Activated CD4-positive, alpha-beta T cell treated with anti-CD3 and anti-CD28 coated beads, Interleukin-2, amount 50 U/mL, for 24 hours (primary cell): ENCODE measurements around the gene SP7.
"Not testable (repeated sequence)": the region's sequence is repeated elsewhere in the genome, so short reads cannot be mapped to it uniquely, and the experiment has no call there.

Experiments
- DNase-seq, 2 donors: peaks; one replicate each; pipeline ENCODE4 v3.0.0-alpha.2; 2020; ENCODE audit warnings: low read depth in 1 of 2, low spot score in 1 of 2

The SP7 gene

DNA sequence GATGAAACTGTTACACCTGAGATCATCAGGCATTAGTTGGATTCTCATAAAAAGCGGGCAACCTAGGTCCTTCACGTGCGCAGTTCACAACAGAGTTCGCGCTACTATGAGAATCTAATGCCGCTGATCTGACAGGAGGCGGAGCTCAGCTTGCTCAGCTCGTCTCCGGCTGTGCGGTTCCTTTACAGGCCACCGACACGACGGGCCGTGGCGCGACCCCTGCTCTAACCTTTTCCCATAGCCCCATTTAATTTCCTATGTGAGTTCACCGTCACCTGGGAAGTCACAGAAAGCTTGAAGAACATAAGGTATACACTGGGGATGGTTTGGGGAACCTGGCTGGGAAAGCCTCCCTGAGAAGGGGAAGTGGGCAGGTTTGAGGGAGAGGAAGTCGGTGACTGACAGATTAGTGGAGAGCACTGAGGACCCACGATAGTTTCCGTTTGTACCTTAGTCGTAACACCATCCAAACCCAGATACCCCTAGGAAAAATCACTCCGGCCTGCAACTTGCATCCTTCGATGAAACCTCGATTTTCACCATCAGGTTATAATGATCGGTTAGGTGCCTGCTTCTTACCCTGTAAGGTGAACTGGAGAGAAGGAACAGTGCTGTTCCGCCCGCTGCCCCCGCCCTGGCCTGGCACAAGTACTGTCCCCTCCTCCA is 11.9 kb downstream of the SP7 start:
- DNase-seq, result peak; percentile 17 to 37

DNA sequence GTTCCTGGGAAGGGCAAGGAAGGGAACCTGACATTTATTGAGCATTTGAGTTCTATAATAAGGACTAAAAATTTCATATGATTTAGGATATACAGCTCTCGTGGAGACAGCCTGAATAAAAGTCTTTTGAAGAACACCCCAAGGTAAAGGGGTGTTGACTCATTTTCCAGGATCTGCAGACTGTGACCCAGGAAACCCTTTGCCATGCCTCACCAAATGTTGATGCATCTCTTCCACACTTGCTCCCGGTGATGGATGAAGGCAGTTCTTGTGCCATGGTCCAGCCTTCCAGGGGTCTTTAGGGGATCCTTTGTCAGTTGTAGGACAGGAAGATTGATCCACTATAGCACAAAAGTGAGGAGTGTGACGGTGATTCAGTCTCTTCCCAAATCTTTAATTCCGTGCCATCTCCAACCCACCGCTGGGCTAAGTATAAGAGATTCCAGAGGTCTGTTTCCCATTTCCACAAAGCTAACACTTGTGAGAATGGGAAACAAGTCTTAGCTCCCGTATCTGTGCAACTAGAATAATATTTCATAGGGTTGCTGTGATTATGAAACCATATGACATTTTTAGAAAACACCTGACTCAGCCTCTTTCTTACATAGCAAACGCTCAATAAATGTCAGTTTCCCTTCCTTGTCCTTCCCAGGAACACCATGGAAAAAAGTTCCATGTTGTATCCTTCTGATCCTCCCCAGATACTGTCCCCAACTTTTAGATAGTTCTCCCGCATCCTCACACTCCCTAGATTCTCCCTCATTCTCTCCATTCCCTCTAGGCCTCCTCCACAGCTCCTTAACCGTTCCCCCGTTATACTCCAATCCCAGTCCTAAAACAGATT is 15.6 kb downstream of the SP7 start:
- no peak for DNase-seq

DNA sequence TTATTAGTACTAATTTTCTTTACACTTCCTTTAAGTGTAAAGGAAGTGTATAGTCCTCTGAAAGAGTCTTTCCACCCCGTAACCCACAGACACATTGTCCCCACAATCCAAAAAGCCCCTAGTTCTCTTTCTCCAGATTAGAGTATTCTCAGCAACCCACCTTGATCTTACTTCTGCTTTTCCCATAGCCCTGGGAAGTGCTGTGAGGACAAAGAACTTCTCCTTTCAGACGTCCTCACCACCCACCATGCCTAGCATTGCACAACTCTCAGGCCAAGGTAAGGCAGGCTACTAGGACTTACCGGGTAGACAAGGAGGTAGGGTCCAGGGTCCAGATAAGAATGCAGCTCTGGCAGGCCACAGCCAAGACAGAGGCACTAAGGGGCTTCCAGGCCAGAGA is 22.2 kb downstream of the SP7 start:
- no peak for DNase-seq

DNA sequence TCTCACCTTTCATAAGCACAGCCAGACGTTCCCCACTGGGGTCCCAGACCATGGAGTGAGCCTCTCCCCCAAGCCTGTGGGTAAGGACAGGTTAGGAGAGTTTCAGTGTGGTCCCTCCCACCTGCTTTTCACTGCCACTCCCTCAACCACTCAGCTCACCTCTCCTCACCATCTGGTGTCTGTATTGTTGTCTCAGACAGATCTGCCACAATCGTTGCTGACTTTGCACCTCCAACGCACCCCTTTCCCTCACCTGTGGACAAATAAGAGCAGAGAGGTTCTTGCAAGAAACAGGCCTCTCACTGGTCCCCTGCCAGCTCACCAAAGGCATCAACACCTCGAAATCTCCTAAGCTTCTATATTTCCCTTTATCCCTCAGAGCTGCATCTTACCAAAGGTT is 27.9 kb downstream of the SP7 start:
- no peak for DNase-seq

DNA sequence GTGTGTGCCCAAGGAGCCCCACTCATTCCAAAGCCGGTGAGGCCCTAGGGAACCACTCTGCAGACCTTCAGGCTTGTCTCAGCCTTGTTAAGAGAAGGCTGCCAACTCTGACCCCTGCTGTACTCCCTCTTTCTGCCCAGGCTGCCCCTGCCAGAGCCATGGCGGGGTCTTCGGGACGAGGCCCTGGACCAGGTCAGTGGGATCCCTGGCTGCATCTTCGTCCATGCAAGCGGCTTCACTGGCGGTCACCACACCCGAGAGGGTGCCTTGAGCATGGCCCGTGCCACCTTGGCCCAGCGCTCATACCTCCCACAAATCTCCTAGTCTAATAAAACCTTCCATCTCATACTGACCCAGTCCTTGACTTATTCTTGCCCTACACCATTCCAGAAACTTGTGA is 29.3 kb downstream of the SP7 start:
- DNase-seq, result no peak

DNA sequence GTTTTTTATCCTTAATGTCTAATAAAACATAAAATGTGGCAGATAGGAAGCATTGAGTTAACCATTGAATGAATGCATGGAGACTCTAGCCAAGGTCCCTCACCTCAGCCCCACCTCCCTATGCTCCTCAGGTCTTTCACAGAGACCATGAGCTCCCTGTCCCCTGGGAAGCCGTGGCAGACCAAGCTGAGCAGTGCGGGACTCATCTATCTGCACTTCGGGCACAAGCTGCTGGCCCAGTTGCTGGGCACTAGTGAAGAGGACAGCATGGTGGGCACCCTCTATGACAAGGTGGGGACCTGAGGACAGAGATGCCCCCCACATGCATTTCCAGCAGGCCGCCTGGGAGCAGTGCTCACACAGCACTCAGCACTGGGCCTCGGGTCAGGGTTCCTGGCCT is 33.3 kb downstream of the SP7 start:
- DNase-seq, result no peak

DNA sequence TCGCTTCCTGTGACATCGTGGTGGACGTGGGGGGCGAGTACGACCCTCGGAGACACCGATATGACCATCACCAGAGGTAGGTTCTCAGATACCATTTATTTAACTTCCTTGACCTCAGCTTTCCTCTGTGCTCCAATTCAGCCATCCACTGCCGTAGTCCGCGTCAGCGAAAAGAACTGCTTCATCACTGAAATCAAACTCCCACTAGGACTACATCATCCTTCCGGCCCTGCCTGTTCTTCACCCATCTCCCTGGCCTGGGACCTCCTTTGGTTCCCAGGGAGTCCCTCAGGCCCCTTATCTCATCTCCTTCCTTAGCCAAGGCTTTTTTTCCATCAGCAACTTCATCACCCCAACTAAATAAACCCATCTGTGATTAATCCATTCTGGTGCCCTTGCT is 36.0 kb downstream of the SP7 start:
- no peak for DNase-seq

DNA sequence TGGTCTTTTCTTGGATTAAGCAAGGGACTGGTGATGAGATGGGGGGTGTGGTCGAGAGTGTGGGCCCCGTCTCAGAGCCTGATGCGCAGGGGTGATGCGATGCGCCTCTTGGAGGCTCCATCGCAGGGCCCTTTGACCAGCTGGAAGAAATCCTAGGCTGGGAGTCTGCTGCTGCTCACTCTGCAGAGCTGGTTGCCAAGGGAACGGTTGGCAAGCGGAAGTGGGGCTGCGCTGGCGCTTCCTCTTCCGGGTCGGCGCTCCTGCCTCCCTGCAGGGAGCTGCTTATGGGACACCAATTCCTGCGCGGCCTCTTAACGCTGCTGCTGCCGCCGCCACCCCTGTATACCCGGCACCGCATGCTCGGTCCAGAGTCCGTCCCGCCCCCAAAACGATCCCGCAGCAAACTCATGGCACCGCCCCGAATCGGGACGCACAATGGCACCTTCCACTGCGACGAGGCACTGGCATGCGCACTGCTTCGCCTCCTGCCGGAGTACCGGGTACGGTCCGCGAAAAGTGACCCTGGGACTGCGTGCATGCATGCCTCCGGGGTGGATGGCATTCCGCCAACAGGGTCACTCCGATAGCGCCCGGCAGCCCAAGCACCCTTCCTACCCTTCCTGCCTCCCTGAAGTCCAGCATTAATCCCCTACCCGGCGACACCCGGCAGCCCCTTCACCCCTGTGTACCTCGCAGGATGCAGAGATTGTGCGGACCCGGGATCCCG is 36.5 kb downstream of the SP7 start, which contains the start of gene MYG1:
Gene MYG1 (plus strand): TSS at position 242 of the 727 bp plus-strand sequence. CDS start 43 bp downstream, at position 285.
- peak; percentile 70 to 80 for DNase-seq

DNA sequence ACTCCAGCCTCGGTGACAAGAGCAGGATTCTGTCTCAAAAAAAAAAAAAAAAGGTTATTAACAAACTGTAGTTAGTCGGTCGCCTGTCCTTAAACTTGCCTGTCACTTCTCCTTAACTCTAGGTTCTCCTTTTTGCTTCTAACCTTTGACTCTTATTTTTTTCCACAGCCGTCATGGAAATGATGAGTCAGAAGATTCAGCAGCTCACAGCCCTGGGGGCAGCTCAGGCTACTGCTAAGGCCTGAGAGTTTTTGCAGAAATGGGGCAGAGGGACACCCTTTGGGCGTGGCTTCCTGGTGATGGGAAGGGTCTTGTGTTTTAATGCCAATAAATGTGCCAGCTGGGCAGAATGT is 37.1 kb downstream of the SP7 start:
- DNase-seq, result peak in 1 of 2 donors; percentile 72

DNA sequence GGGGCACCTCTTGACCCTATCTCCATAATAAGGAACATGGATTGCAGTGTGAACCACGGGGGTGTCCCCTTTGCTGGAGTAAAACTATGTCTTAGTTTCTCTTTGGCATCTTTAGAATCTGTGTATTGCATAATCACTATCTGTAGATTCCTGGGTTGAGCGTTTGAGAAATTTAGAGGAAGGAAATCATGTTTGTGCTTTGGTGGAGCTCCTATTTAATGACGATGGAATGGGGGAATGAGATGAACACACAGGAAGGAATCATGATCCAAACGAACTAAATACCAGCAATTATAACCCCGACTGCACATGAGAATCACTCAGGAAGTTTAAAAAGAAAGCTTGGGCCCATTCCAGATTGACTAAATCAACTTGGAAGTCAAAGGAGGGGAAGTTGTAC is 38.0 kb downstream of the SP7 start:
- no peak for DNase-seq

DNA sequence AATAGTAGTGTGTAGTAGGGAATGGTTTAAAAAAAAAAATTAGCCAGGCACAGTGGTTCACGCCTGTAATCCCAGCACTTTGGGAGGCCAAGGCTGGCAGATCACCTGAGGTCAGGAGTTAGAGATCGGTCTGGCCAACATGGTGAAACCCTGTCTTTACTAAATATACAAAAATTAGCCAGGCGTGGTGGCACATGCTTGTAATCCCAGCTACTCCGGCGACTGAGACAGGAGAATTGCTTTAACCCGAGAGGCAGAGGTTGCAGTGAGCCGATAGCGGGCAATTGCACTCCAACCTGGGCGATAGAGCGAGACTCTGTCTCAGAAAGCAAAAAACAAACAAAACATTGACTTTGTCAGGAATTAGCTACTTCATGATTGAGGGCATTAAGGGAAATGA is 39.0 kb downstream of the SP7 start:
- DNase-seq, result not testable (repeated sequence)

DNA sequence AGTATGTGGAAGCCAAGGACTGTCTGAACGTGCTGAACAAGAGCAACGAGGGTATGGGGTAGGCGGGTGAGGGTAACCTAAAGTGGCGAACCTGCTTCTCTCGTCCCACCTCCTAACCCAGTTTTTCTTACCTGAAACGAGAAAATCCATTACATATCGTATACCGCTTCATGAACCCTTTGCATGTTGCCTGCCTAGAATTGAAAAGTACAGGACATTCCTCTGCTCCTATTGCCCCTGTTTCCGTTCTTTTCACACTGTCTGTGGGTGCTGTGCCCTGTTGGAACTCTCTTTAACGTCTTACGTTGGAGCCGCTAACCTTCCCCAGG is 40.3 kb downstream of the SP7 start:
- DNase-seq, result no peak

DNA sequence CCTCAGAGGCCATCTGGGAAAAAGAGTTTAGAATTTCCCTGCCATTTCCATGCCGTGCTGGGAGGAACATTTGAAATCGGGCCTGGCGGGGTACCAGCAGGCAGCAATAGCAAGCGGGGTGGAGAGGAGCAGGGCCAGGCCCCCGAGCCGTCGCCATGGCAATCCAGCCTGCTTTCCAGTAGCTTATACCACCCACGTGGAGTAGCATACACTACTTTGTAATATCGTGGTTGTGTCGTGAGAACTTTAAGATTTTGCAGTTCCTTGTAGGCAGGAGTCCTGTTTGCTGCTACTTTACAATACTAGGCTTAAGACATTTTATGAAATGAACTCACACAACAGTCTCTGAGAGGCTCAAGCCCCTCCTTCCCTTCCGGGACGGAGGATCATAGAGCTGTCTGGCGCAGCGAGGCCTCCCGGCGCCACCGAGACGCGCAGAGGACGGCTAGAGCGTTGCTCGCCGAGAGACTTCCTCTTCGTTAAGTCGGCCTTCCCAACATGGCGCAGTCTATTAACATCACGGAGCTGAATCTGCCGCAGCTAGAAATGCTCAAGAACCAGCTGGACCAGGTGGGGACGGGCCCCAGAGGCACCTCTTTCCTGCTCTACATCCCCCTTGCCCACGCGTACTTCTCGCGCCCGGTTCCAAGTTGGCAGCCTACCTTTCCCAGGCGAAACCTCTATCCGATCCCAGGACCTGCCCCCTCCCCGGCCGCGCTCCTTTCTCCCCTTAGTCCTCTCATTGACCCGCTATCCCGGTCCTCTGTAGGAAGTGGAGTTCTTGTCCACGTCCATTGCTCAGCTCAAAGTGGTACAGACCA is 40.9 kb downstream of the SP7 start, which contains the start of gene PFDN5:
Gene PFDN5 (plus strand): TSS at position 473 of the 821 bp plus-strand sequence. CDS start 26 bp downstream, at position 499.
- DNase-seq, result peak; percentile 61 to 85

DNA sequence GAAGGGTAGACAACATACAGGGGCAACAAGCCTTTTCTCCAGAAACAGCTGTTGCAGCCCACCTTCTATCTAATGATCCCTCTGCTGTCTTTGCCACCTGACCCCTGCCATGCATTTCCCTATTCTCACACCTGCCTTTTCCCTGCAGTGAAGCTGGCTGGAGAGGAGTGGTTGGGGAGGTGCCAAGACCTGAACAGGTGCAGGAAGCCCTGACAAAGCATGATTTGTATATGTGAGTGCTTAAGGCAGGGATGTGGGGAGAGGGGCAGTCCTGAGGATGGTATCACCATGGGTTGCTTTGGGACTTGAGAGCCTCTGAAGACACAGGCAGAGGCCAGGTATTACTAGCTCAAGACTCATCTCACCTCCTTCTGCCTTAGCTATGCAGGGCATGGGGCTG is 43.7 kb downstream of the SP7 start:
- no peak for DNase-seq

DNA sequence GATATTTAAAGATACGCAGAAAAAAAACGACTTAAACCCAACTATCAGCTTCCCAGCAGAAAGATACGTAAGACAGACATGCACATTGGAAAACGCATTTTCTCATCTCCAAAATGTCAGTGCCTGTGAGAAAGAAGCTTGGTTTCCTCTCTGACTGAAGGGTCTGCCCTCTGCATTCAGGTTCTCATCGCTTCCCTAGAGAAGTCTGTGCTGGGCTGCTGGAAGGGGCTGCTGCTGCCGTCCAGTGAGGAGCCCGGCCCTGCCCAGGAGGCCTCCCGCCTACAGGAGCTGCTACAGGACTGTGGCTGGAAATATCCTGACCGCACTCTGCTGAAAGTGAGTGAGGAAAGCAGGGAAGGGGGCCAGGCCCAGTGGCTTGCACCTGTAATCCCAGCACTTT is 45.5 kb downstream of the SP7 start:
- DNase-seq, result no peak

DNA sequence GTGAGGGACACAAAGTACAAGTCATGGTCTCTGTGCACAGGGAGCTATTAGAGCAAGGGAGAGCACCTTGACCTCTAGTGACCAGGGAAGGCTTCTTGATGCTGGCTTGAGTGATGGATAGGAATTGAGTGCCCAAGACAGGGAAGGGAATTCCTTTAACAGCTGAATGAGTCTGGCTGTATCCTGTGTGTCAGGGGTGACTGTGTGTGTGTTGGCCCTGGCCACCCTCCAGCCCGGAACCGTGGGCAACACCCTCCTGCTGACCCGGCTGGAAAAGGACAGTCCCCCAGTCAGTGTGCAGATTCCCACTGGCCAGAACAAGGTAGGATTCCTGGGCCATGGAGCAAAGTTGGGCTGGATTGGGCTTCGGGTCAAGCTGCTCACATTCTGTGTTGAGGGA is 46.3 kb downstream of the SP7 start:
- no peak for DNase-seq

DNA sequence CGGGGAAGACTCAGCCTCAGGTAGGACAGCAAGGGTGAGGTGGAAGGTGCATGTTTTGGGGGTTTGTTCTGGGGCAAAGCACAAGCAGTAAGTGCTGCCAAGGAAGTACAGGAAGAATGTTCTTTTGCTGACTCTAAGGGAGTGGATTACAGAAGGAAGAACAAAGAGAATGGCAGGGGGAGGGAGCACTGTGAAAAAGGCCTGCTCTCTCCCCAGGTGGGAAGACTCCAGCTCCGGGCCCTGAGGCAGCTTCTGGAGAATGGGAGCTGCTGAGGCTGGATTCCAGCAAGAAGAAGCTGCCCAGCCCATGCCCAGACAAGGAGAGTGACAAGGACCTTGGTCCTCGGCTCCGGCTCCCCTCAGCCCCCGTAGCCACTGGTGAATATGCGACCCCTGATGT is 47.8 kb downstream of the SP7 start:
- DNase-seq, result no peak

DNA sequence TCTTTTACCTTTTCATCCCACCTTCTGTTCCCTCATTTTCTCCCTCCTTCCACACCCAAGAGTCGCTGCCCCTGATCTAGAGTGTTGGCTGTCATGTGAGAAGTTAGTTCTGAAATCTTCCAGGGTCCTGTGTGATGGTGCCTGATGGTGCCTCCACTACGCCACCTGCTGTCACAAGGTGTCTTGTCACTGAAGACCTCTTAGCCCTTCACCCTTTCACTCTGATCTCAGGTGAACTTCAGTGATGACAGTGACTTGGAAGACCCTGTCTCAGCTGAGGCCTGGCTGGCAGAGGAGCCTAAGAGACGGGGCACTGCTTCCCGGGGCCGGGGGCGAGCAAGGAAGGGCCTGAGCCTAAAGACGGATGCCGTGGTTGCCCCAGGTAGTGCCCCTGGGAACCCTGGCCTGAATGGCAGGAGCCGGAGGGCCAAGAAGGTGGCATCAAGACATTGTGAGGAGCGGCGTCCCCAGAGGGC is 48.4 kb downstream of the SP7 start:
- DNase-seq, result peak; percentile 34 to 65

DNA sequence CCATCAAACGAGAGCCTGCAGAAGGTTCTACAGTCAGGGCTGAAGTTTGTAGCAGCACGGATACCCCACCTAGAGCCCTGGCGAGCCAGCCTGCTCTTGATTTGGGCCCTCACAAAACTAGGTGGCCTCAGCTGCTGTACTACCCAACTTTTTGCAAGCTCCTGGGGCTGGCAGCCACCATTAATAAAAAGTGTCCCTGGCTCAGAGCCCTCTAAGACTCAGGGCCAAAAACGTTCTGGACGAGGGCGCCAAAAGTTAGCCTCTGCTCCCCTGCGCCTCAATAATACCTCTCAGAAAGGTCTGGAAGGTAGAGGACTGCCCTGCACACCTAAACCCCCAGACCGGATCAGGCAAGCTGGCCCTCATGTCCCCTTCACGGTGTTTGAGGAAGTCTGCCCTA is 49.7 kb downstream of the SP7 start:
- no peak for DNase-seq

DNA sequence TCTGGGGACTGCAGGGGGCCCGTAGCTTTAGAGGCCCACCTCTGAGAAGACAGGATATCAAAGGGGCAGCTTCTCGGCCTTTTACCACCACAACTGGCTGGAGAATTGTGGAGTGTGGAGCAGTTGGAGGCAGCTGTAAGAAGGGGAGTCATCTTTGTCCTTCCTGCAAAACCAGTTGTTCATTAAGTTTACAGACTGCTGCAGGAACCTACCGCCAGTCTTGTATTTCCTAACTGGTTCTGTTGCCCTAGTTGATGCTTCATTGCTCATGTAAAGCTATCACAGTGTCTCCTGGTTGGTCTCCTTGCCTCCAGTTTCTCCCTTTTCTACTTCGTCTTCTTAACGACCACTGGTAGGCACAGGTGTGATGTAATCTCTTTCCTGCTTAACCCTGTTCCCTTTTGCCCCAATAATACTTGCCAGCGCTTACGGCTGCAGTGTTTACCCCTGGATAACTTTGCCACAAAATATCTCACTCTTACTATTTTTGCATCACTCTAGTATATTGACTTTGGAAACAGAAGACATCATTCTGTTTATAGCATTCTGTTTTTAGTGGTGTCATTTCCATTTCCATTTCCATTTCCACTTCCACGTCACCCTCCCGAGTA is 56.2 kb downstream of the SP7 start:
- no peak for DNase-seq
